ENCODE results near the gene RYR2.

- TF ChIP-seq CTCF (IDR thresholded peaks at IDR 0.05): no peak
- no peak for TF ChIP-seq EZH2 (IDR thresholded peaks at IDR 0.05)
These were observed 12.3 kb downstream of the RYR2 start for GRCh38 chr1:237054313-237054712.
